OCI-LY7 (cell line): Measurements from ENCODE around the gene RGL1.

Experiments used
- CTCF ChIP-seq: fragments of 200-600 bp; sonication (generic); conservative IDR thresholded peaks from 2 replicates; pipeline ENCODE4 v1.5.1; 2014; ENCODE audit warnings: mild to moderate bottlenecking, antibody characterized with exemption, low read length, moderate library complexity, mixed read lengths
- EZH2phosphoT487 ChIP-seq: fragments of 200-600 bp; sonication (generic); IDR thresholded peaks from 2 replicates; pipeline ENCODE4 v1.6.1; 2018; ENCODE audit warnings: low read depth, borderline replicate concordance, mild to moderate bottlenecking, mixed run types, antibody characterized with exemption, low read length, moderate library complexity, mixed read lengths

DNA sequence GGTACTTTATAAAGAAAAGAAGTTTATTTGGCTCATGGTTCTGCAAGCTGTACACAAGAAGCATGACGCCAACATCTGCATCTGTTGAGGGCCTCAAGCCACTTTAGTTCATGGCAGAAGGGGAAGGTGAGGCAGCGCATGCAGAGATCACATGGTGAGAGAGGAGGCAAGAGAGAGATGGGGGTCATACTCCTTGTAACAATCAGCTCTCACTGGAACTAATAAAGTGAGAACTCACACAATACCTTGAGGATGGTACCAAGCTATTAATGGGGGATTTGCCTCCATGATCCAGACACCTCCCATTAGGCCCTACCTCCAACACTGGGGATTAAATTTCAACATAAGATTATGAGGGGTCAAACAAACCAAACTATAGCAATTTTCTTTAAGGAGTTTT, 3.3 kb upstream of the RGL1 start:
- TF ChIP-seq CTCF, result no peak
- no peak for TF ChIP-seq EZH2phosphoT487
